Measurements from ENCODE around the gene ARL8B.
A peak's percentile ranks its signal among the peaks of the same experiment; 100 is the strongest.
"Not testable (repeated sequence)": the region's sequence is repeated elsewhere in the genome, so short reads cannot be mapped to it uniquely, and the experiment has no call there.

ARL8B gene

GRCh38 chr3:5122030-5122740, at the start of gene ARL8B:
Gene ARL8B (plus strand): TSS chr3:5122292. CDS start chr3:5122466, 174 bp downstream.
- DNase-seq (ENCODE audit: low spot score): peak; percentile 89

GRCh38 chr3:5073374-5074085, 48.6 kb upstream of the ARL8B start:
- DNase-seq (ENCODE audit: low spot score): no peak

GRCh38 chr3:5078151-5078550, 43.9 kb upstream of the ARL8B start:
- DNase-seq (ENCODE audit: low spot score): no peak

- no peak for DNase-seq (ENCODE audit: low spot score)
Measured at GRCh38 chr3:5079761-5080160, 42.3 kb upstream of the ARL8B start.

GRCh38 chr3:5080779-5081550, 41.1 kb upstream of the ARL8B start:
- no peak for DNase-seq (ENCODE audit: low spot score)

GRCh38 chr3:5081973-5082788, 39.9 kb upstream of the ARL8B start:
- not testable (repeated sequence) for DNase-seq (ENCODE audit: low spot score)

- no peak for DNase-seq (ENCODE audit: low spot score)
Measured at GRCh38 chr3:5082789-5083115, 39.3 kb upstream of the ARL8B start.

GRCh38 chr3:5084224-5084623, 37.9 kb upstream of the ARL8B start:
- no peak for DNase-seq (ENCODE audit: low spot score)

GRCh38 chr3:5086708-5087107, 35.4 kb upstream of the ARL8B start:
- no peak for DNase-seq (ENCODE audit: low spot score)

GRCh38 chr3:5087209-5087608, 34.9 kb upstream of the ARL8B start:
- no peak for DNase-seq (ENCODE audit: low spot score)

GRCh38 chr3:5090197-5090596, 31.9 kb upstream of the ARL8B start:
- no peak for DNase-seq (ENCODE audit: low spot score)

GRCh38 chr3:5092018-5092417, 30.1 kb upstream of the ARL8B start:
- DNase-seq (ENCODE audit: low spot score): no peak

- no peak for DNase-seq (ENCODE audit: low spot score)
Measured at GRCh38 chr3:5093731-5094130, 28.4 kb upstream of the ARL8B start.

GRCh38 chr3:5095886-5096285, 26.2 kb upstream of the ARL8B start:
- no peak for DNase-seq (ENCODE audit: low spot score)

GRCh38 chr3:5096336-5097008, 25.6 kb upstream of the ARL8B start:
- DNase-seq (ENCODE audit: low spot score): no peak

- DNase-seq (ENCODE audit: low spot score): no peak
Measured at GRCh38 chr3:5098346-5098745, 23.7 kb upstream of the ARL8B start.

- DNase-seq (ENCODE audit: low spot score): no peak
Measured at GRCh38 chr3:5102532-5102931, 19.6 kb upstream of the ARL8B start.

GRCh38 chr3:5103743-5104142, 18.3 kb upstream of the ARL8B start:
- no peak for DNase-seq (ENCODE audit: low spot score)

- DNase-seq (ENCODE audit: low spot score): no peak
Measured at GRCh38 chr3:5105050-5105449, 17.0 kb upstream of the ARL8B start.

GRCh38 chr3:5106371-5106770, 15.7 kb upstream of the ARL8B start:
- DNase-seq (ENCODE audit: low spot score): not testable (repeated sequence)

- not testable (repeated sequence) for DNase-seq (ENCODE audit: low spot score)
Measured at GRCh38 chr3:5106933-5107334, 15.2 kb upstream of the ARL8B start.

GRCh38 chr3:5110337-5110736, 11.8 kb upstream of the ARL8B start:
- no peak for DNase-seq (ENCODE audit: low spot score)
